ENCODE data around the gene RAB44.

RAB44 gene

GRCh38 chr6:36666287-36666686, 31.3 kb upstream of the RAB44 start:
- no peak for DNase-seq (ENCODE audit: low read depth, low spot score)
- H3K27ac ChIP-seq: peak overlapping the region; percentile 72

DNA sequence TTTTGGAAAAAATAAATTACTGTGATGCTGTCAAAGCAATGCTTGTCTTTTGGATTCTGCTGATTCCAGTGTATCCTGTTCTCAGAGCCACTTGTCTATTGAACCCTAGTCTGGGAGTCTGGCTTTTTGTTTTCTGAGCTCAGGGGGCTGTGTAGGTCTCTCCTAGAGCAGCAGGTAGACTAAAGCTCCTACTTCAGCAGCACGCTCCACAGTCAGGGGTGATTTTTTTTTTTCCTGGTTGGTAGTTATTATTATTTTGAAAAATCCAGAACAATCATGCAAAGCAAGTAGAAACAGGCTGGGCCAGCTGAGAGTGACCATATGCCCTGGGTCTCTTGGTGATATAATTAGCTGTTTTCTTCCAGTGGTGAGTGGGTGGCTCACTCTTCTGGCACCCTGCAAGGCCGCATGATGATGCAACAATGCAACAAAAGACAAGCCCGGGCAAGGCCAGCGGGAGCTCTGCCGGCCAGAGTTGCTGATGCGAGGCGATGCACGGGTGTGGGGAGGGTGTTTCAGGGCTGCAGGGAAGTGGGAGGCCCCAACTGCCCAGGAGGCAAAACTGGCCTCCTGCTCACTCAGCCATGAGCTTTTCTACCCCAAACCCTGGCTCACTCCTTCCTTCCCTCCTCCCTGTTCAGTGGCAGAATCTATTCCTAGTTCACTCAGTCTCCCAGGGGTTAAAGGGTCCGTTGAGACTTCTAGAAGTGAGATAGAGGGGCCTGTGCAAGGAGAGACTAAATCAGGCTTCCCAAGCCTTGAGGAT, 30.6 kb upstream of the RAB44 start:
- H3K27ac ChIP-seq: peak overlapping the region; percentile 72
- peak; percentile 90 for DNase-seq (ENCODE audit: low read depth, low spot score)

DNA sequence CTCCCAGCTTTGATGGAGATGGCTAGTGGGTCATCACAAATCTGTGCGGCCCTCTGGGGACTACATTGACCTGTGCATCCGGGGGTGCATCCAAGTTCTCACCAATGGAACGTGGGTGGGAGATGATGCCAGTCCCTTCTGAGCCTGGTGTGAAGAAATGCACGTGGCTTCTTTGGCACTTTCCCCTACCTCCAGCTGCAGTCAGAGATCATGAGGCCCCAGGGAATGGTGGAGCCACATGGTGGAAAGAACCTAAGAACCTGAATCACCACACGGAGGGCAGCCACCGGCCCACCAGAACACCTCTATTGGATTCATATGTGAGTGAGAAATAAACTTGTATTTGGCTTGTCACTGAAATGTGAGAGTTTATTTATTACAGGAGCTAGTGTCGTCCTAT, 29.0 kb upstream of the RAB44 start:
- no peak for DNase-seq (ENCODE audit: low read depth, low spot score)
- no peak overlapping the region for H3K27ac ChIP-seq

DNA sequence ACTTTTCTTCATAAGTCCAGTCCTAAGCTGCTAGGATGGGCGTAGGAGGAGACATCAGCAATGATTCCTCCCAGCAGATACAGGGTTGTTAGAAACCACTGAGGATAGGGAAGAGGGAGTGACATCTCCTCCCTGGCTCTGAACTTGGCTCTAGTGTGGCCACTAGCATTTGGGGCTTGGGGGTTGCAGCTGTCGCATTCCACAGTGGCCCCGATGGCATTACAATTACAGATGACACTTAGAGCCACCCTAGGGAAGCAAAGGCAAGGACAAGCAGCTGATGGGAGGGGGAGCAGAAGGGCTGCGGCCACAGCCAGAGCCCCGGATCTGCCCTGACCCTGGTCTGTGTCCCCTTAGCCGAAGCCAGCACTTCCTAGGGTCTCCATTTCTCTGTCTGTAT, 28.6 kb upstream of the RAB44 start:
- H3K27ac ChIP-seq: no peak overlapping the region
- DNase-seq (ENCODE audit: low read depth, low spot score): no peak

DNA sequence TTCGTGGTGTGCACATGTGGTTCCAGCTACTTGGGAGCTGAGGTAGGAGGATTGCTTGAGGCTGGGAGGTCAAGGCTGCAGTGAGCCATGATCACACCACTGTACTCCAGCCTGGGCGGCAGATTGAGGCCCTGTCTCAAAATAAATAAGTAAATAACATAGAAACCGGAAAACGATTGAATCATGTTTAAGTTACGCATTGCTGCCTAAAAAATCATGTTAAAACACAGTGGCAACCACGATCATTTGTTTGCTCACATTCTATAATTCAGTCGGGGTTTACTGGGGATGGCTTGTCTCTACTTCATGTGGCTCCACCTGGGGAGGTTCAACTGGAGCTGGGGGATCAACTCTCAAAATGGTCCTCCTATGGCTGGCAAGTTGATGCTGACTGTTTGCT, 27.4 kb upstream of the RAB44 start:
- no peak overlapping the region for H3K27ac ChIP-seq
- no peak for DNase-seq (ENCODE audit: low read depth, low spot score)

DNA sequence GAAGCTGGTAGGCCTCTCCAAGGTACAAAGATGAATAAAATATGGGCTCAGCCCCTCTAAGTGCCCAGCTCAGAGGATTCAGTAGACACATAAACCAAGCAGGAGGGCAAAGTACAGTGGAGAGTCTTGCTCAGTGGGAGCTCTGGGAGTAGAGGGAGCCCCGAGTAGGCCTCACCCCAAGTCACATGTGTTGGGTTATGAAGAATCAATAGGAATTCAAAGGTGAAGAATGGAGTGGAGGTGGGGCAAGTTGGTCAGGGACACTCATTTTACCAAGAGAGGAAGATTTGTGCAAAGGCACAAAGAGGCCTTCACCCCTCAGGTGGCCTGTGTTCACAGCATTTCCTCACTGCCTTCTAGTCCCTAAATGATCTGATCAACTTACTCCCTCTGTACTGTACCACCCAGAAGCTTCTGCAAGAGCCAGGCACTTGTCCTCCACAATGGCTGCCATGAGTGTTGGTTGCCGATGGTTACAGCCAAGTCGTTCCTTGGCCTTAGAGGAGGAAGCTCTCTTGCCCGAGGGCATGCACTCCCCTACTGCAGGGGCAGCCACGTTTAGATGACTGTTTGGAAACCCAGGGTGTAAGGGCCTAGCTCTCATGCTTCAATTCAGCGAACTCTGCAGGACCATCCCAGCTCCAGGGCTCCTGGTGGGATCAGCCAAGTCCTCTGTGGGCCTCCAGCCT, 25.8 kb upstream of the RAB44 start:
- DNase-seq (ENCODE audit: low read depth, low spot score): no peak

GRCh38 chr6:36673882-36674281, 23.7 kb upstream of the RAB44 start:
- H3K27ac ChIP-seq: no peak overlapping the region
- DNase-seq (ENCODE audit: low read depth, low spot score): no peak

More for the DNA sequence above, 25.8 kb upstream of the RAB44 start:
- H3K27ac ChIP-seq: no peak overlapping the region

GRCh38 chr6:36674942-36675341, 22.7 kb upstream of the RAB44 start:
- H3K27ac ChIP-seq: no peak overlapping the region
- DNase-seq (ENCODE audit: low read depth, low spot score): no peak

DNA sequence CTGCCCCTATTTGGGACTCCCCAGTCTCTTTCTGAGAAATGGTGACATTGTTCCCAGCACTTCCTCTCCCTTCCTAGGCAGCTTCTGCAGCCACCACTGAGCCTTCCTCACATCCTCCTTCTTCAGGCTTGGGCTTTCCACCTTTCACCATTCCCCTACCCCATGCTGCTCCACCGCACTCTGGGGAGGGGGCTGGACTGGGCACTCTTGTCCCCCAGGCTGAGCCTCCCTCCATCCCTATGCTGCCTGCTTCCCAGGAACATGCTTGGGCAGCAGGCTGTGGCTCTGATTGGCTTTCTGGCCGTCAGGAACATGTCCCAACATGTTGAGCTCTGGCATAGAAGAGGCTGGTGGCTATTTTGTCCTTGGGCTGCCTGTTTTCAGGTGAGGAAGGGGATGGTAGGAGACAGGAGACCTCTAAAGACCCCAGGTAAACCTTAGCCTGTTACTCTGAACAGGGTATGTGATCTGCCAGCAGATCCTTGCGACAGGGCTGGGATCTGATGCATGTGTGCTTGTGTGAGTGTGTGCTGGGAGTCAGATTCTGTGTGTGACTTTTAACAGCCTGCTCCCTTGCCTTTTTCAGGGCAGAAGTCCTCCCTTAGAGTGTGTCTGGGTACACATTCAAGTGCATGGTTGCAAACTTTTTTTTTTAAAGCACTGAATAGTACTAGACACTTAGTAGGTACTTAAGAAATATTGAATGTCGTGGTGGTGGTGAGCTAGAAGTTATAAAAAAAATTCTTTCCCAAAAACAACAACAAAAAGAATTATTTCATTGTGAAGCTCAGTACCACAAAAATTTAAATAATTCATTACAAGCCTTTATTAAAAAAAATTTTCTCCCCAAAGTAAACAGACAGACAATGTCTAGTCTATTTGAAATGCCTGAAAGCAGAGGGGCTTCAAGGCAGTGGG, 21.2 kb upstream of the RAB44 start:
- no peak for DNase-seq (ENCODE audit: low read depth, low spot score)
- H3K27ac ChIP-seq: peak overlapping the region; percentile 99

GRCh38 chr6:36677059-36677749, 20.4 kb upstream of the RAB44 start:
- peak overlapping the region; percentile 99 for H3K27ac ChIP-seq
- DNase-seq (ENCODE audit: low read depth, low spot score): no peak

DNA sequence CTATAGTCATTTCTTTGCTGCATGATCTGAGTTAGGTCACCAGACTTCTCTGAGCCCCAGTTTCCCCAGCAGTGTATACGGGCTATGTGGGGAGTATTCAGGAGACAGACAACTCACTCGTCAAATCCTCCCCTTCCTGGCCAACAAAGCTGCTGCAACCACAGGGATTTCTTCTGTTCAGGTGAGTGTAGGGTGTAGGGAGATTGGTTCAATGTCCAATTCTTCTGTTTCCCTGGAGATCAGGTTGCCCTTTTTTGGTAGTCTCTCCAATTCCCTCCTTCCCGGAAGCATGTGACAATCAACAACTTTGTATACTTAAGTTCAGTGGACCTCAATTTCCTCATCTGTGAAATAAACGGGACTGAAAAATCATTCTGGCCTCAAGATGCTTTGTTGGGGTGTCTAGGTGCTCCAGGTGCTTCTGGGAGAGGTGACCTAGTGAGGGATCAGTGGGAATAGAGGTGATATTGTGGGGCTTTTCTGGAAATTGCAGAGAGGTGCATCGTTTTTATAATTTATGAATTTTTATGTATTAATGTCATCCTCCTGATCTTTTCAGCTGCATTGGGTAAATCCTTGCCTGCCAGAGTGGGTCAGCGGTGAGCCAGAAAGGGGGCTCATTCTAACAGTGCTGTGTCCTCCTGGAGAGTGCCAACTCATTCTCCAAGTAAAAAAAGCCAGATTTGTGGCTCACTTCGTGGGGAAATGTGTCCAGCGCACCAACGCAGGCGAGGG, 19.7 kb upstream of the RAB44 start:
- no peak for DNase-seq (ENCODE audit: low read depth, low spot score)
- H3K27ac ChIP-seq: peak overlapping the region; percentile 99

GRCh38 chr6:36678488-36679042, 19.1 kb upstream of the RAB44 start, which contains the start of gene CDKN1A:
Gene CDKN1A (plus strand): TSS chr6:36678714. CDS start chr6:36684102, 5,388 bp downstream.
- no peak for DNase-seq (ENCODE audit: low read depth, low spot score)
- peak within 1 kb of the TSS; percentile 99 for H3K27ac ChIP-seq

DNA sequence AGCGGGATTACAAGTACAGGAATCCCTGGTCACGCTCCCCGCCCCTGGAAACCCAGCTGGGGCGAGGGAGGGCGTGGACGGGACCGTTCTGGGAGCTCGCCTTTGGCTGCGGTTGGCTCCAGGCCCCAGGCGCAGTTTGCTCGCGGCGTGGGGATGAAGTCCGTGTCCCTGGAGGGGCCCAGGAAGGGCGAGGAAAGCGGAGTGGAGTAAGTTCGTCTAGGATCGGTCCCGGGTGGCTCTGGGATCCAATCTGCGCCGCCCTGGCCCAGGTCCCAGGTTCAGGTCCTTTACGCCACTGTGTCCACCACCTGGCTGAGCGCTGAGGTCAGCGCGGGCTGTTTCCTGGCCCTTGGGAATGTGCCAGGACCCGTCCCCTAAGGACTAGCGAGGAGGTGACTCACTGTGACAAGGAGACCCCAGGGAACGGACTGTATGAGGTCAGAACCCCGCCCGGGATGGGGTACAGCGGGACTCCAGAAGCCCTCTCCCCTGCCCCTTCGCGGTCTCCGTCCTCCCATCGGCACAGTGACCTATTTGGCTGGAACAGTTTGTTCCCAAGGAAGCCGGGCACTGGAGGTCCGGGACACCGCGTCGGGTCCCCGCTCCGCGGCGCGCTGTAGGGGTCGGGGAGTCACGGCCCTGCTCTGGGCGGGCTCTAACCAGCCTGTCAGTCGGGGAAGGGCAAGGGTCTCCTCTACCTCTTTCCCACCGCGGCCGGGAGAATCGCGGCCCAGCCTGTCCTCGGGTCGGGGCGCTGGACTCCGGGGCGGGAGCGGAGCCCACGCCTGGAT, 18.4 kb upstream of the RAB44 start:
- no peak for DNase-seq (ENCODE audit: low read depth, low spot score)
- peak overlapping the region; percentile 99 for H3K27ac ChIP-seq

DNA sequence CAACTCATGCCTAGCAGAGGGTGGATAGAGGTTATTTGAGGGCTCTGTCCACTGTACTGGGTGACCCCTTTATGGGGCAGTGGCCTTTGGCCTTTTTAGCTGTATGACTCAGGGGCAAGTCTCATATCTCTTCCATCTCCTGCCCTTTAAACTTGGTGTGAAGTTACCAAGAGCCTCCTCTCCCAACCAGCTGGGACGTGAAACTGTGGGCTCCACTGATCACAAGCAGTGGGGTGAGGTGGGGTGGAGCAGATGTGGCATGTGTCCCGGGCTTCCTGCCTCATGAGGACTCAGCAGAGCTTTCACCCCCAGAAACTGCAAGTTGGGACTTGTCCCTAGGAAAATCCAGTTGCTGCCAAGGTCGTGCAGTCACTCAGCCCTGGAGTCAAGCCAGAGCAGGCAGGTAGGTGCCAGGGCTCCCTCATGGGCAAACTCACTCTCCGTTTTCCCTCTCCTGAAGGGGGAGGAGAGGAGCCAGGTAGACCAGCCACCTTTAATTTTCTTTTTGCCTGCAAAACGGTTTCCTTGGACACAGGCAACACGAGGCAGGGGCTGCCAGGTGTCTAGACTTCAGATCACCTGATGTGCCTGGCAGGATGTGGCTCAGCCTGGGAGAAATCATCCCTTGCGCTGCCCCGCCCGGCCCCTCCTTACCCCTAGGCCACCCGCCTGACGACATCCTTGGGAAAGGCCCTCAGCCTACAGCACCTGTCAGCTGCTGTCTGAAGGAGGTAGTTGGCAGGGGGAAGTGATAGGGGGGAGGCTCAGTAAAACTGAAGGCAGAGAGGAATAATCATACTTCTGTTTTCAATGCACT, 15.1 kb upstream of the RAB44 start:
- peak; percentile 94 for DNase-seq (ENCODE audit: low read depth, low spot score)
- peak overlapping the region; percentile 99 for H3K27ac ChIP-seq

DNA sequence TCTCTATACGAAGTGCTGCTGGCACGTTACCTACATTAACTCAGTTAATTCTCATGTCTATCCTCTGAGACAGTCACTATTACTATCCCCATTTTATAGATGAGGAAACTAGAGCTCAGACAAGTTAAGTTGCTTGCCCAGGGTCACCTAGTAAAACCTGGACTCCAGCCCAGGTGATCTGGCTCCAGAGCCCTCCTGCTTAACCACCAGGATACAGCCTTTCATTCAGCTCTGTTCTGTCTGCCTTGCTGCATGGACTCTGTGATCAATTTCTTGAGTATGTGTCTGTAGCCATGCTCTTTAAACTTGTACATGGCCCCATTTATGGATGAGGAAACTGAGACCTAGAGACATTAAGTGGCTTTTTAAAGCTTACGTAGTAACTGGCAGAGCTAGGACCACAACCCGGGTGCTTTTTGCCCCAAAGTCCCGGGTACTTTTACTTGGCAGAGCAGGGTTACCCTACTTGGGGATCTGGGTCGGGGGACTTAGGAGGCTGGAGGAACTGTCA, 14.4 kb upstream of the RAB44 start:
- DNase-seq (ENCODE audit: low read depth, low spot score): no peak
- peak overlapping the region; percentile 99 for H3K27ac ChIP-seq

DNA sequence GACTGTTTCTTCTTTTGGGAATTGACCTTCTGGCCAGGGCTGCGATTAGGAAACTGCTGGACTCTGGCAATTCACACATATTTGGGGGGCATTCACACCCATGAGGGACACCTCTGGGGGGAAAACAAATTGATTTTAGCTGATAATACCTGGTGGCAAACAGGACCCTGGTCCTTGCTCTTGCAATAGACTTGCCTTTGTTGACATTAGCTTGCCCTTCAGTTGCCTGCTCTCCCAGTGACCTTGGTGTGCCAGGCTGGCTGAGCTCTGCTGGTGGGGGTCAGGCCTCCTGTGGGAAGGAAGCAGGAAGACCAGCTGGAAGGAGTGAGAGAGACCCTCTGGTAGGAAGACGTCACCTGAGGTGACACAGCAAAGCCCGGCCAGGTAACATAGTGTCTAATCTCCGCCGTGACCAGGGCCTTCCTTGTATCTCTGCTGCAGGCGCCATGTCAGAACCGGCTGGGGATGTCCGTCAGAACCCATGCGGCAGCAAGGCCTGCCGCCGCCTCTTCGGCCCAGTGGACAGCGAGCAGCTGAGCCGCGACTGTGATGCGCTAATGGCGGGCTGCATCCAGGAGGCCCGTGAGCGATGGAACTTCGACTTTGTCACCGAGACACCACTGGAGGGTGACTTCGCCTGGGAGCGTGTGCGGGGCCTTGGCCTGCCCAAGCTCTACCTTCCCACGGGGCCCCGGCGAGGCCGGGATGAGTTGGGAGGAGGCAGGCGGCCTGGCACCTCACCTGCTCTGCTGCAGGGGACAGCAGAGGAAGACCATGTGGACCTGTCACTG, 13.8 kb upstream of the RAB44 start:
- no peak for DNase-seq (ENCODE audit: low read depth, low spot score)
- H3K27ac ChIP-seq: peak overlapping the region; percentile 99

DNA sequence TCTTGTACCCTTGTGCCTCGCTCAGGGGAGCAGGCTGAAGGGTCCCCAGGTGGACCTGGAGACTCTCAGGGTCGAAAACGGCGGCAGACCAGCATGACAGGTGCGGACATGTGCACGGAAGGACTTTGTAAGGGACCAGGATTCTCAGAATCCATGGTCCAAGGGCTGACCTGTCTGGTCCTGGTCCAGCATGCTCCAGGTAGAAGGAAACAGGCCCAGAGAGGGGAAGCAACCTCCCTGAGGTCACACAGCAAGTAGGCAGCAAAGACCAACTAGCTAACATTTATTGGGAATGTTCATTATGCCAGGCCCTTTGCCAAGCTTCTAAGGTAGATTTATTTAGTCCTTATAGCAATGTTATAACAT, 13.2 kb upstream of the RAB44 start:
- H3K27ac ChIP-seq: peak overlapping the region; percentile 99
- DNase-seq (ENCODE audit: low read depth, low spot score): no peak

All from epithelial cell of prostate (primary cell).